ENCODE measurements around the gene DELE1.

The DELE1 gene

DNA sequence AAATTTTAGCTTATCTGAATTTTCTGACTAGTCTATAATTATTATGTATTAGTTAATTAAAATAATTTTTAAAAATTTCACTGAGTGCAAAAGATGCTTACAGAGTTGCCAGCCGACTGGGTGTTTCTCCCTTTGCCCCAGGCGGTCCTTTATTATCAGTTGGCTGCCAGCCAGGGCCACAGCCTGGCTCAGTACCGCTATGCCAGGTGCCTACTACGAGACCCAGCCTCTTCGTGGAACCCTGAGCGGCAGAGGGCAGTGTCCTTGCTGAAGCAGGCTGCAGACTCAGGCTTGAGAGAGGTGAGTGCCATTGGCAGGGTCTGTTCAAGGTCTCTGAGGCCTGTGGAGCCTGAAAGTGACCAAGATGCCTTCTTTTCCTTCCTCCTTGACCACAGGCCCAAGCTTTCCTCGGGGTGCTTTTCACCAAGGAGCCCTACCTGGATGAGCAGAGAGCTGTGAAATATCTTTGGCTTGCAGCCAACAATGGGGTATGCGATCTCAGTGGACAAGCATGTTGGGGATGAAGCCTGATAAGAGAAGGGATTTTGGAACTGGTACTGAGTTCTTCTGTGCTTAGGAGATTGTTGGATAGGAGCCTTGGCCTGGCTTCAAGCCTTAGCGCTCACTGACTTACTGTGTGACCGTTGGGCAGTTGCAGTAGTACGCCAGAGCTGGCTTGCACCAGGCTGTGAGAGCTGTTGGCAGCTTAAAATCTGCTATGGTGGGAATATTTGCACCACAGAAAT is 10.6 kb downstream of the DELE1 start:
- Histone ChIP-seq H3K27ac (ENCODE audit: extremely low read depth, low read depth, low read length) (no peak overlapping the region), H3K4me3 (ENCODE audit: low read depth, low read length) (no peak overlapping the region), H3K4me1 (ENCODE audit: control insufficient read depth, insufficient read depth, low read length) (no peaks in the 10 kb centered on the region), H3K9me3 (ENCODE audit: control insufficient read depth, insufficient read depth, low read depth, low read length) (no peaks in the 10 kb centered on the region), H3K36me3 (ENCODE audit: control insufficient read depth in 2 of 2, insufficient read depth in 1 of 2, low read length in 2 of 2) (peaks cover 13 to 89% of the 10 kb centered on the region in 2 experiments)
- ChIA-PET POLR2A (interaction anchor here (1.3 kb wide), 1 partner anchor 11 kb away, joined by 5 read pairs; the partner anchor contains the start of gene DELE1), CTCF (interaction anchor here (1.4 to 2.3 kb wide), 2 partner anchors 26 to 238 kb away, joined by 4 to 12 read pairs; no protein-coding TSS in a partner anchor)
- TF ChIP-seq ZBTB48 (tag by site-specific recombination; IDR thresholded peaks at IDR 0.05): peak; percentile 45; the same call in 1 of the 2 replicates
- TF ChIP-seq, protein P1, sequence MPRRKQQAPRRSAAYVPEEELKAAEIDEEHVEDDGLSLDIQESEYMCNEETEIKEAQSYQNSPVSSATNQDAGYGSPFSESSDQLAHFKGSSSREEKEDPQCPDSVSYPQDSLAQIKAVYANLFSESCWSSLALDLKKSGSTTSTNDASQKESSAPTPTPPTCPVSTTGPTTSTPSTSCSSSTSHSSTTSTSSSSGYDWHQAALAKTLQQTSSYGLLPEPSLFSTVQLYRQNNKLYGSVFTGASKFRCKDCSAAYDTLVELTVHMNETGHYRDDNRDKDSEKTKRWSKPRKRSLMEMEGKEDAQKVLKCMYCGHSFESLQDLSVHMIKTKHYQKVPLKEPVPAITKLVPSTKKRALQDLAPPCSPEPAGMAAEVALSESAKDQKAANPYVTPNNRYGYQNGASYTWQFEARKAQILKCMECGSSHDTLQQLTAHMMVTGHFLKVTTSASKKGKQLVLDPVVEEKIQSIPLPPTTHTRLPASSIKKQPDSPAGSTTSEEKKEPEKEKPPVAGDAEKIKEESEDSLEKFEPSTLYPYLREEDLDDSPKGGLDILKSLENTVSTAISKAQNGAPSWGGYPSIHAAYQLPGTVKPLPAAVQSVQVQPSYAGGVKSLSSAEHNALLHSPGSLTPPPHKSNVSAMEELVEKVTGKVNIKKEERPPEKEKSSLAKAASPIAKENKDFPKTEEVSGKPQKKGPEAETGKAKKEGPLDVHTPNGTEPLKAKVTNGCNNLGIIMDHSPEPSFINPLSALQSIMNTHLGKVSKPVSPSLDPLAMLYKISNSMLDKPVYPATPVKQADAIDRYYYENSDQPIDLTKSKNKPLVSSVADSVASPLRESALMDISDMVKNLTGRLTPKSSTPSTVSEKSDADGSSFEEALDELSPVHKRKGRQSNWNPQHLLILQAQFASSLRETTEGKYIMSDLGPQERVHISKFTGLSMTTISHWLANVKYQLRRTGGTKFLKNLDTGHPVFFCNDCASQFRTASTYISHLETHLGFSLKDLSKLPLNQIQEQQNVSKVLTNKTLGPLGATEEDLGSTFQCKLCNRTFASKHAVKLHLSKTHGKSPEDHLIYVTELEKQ (tag by site-specific recombination; IDR thresholded peaks at IDR 0.05; ENCODE audit: borderline replicate concordance): no peak
- TF ChIP-seq ZNF585B (tag by site-specific recombination; IDR thresholded peaks at IDR 0.05): no peak
- TF ChIP-seq GLIS1 (tag by site-specific recombination; IDR thresholded peaks at IDR 0.05): no peak
- 0 out of 2 replicates have a peak, but pooled peaks have one; percentile 28 for TF ChIP-seq ZNF776 (tag by site-specific recombination; IDR thresholded peaks at IDR 0.05; ENCODE audit: borderline replicate concordance)
- TF ChIP-seq ZNF266 (tag by site-specific recombination; IDR thresholded peaks at IDR 0.05; ENCODE audit: low read depth): no peak
- 0 out of 2 replicates have a peak, but pooled peaks have one; percentile 20 for TF ChIP-seq ZNF112 (tag by site-specific recombination; IDR thresholded peaks at IDR 0.05)
- TF ChIP-seq, protein P2, sequence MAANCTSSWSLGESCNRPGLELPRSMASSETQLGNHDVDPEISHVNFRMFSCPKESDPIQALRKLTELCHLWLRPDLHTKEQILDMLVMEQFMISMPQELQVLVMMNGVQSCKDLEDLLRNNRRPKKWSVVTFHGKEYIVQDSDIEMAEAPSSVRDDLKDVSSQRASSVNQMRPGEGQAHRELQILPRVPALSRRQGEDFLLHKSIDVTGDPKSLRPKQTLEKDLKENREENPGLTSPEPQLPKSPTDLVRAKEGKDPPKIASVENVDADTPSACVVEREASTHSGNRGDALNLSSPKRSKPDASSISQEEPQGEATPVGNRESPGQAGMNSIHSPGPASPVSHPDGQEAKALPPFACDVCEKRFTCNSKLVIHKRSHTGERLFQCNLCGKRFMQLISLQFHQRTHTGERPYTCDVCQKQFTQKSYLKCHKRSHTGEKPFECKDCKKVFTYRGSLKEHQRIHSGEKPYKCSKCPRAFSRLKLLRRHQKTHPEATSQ (tag by site-specific recombination; IDR thresholded peaks at IDR 0.05): no peak
- no peak for TF ChIP-seq ZNF138 (tag by site-specific recombination; IDR thresholded peaks at IDR 0.05; ENCODE audit: borderline replicate concordance)
- peak; percentile 65 for TF ChIP-seq ZNF664 (tag by site-specific recombination; IDR thresholded peaks at IDR 0.05)
- no peak for TF ChIP-seq ZNF132 (tag by site-specific recombination; IDR thresholded peaks at IDR 0.05; ENCODE audit: borderline replicate concordance)
- no peak for TF ChIP-seq ZNF423 (tag by site-specific recombination; IDR thresholded peaks at IDR 0.05)
- TF ChIP-seq, protein P3, sequence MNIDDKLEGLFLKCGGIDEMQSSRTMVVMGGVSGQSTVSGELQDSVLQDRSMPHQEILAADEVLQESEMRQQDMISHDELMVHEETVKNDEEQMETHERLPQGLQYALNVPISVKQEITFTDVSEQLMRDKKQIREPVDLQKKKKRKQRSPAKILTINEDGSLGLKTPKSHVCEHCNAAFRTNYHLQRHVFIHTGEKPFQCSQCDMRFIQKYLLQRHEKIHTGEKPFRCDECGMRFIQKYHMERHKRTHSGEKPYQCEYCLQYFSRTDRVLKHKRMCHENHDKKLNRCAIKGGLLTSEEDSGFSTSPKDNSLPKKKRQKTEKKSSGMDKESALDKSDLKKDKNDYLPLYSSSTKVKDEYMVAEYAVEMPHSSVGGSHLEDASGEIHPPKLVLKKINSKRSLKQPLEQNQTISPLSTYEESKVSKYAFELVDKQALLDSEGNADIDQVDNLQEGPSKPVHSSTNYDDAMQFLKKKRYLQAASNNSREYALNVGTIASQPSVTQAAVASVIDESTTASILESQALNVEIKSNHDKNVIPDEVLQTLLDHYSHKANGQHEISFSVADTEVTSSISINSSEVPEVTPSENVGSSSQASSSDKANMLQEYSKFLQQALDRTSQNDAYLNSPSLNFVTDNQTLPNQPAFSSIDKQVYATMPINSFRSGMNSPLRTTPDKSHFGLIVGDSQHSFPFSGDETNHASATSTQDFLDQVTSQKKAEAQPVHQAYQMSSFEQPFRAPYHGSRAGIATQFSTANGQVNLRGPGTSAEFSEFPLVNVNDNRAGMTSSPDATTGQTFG (tag by site-specific recombination; IDR thresholded peaks at IDR 0.05; ENCODE audit: borderline replicate concordance): no peak
- no peak for TF ChIP-seq ZNF157 (tag by site-specific recombination; IDR thresholded peaks at IDR 0.05)
- TF ChIP-seq ZNF837 (tag by site-specific recombination; IDR thresholded peaks at IDR 0.05): no peak
- no peak for TF ChIP-seq ZNF175 (tag by site-specific recombination; IDR thresholded peaks at IDR 0.05)
- TF ChIP-seq ZNF19 (tag by site-specific recombination; IDR thresholded peaks at IDR 0.05; ENCODE audit: low read depth): no peak

DNA sequence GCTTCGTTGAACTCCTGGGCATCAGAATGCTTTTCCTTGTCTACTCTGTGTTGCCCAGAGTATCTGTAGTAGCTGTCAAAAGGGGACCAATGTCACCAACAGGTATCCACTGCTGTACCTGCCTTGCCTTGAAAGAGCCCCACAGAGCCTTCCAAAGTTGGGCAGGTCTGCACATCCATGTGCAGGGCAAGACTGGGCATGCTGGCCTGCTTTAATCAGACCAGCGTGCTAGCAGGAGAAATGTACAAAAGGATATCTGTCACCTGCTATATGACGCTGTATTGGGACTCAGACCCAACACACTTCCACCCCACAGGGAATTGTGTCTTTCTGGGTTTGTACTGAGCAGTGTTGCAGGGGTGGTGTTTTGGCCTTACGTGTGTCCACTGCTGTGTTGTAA is 11.9 kb downstream of the DELE1 start:
- TF ChIP-seq OVOL3 (tag by site-specific recombination; IDR thresholded peaks at IDR 0.05) (no peak), SCRT2 (tag by site-specific recombination; IDR thresholded peaks at IDR 0.05) (0 out of 2 replicates have a peak, but pooled peaks have one; percentile 19)
- no peak overlapping the region for H3K27ac ChIP-seq (ENCODE audit: extremely low read depth, low read depth, low read length)
- no peaks in the 10 kb centered on the region for H3K4me1 ChIP-seq (ENCODE audit: control insufficient read depth, insufficient read depth, low read length)
- H3K4me3 ChIP-seq (ENCODE audit: low read depth, low read length): no peak overlapping the region
- peaks cover 15 to 87% of the 10 kb centered on the region in 2 experiments for H3K36me3 ChIP-seq (ENCODE audit: control insufficient read depth in 2 of 2, insufficient read depth in 1 of 2, low read length in 2 of 2)
- POLR2A ChIA-PET: no interaction called here
- CTCF ChIA-PET: no interaction called here
- H3K9me3 ChIP-seq (ENCODE audit: control insufficient read depth, insufficient read depth, low read depth, low read length): no peaks in the 10 kb centered on the region

Measured in HEK293 (cell line).